Non-pigmented ciliary epithelial cell (primary cell): Measurements from ENCODE around the gene SLC12A1.
A peak's percentile ranks its signal among the peaks of the same experiment; 100 is the strongest.

ENCODE experiments used
- DNase-seq: peaks from one replicate; pipeline ENCODE4 v3.0.0-alpha.2; 2010; ENCODE audit warnings: low read depth

SLC12A1 gene

DNA sequence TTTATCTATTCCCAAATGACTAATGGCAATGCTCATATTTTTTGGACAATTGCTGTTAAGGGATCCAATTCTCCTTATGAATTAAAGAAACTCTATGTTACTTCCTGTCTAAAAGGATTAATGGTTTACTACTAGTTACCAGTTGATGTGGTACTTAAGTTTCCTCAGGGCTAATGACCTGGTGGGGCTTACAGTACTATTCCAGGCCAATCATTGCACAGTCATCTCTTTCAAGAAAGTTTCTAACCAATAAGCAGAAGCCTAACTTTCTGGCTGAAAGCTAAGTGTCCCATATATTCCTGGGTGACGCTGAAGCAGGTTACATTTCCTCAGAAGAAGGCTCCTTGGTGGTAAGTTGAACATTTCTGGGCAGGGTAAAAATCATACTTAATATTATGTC is at the start of gene SLC12A1:
TSS of gene SLC12A1 (plus strand) at position 322 of the 400 bp plus-strand sequence. CDS start 1,418 bp downstream, outside the sequence.
- no peak for DNase-seq

DNA sequence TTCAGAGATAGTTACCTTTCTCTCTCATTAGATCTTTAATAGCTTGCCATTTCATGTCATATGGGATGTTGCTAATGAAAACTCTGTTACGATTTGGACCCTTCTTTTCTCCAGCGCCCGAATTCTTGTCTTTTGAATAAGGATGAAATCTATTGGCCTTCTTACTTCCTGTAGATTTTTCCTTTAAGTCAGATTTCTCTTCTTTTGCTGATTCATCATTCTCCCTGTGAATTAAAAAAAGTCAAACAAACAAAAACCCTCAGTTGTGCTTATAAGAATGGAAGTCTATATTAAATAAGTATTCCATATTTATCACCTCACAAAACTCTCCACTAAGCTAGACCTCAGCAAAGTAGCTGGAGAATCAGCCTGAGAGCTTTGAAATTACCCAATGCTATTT is 37.5 kb upstream of the SLC12A1 start:
- DNase-seq, result no peak

- DNase-seq, result no peak
Measured at GRCh38 chr15:48170981-48171380, 35.1 kb upstream of the SLC12A1 start.

DNA sequence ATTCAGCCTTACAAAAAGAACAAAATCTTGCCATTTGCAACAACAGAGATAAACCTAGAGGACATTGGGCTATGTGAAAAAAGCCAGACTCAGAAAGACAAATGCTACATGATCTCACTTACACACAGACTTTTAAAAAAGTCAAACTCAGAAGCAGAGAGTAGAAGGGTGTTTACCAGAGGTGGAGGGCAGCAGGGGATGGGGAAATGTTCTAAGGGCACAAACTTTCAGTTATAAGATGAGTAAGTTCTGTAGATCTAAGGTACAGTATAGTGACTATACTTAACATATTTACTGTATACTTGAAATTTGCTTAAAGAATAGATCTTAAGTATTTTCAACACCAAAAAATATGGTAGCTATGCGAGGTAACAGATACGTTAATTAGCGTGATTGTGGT is 31.0 kb upstream of the SLC12A1 start:
- no peak for DNase-seq

- DNase-seq, result no peak
Measured at GRCh38 chr15:48176112-48176511, 30.0 kb upstream of the SLC12A1 start.

- DNase-seq, result no peak
Measured at GRCh38 chr15:48176957-48177356, 29.1 kb upstream of the SLC12A1 start.

DNA sequence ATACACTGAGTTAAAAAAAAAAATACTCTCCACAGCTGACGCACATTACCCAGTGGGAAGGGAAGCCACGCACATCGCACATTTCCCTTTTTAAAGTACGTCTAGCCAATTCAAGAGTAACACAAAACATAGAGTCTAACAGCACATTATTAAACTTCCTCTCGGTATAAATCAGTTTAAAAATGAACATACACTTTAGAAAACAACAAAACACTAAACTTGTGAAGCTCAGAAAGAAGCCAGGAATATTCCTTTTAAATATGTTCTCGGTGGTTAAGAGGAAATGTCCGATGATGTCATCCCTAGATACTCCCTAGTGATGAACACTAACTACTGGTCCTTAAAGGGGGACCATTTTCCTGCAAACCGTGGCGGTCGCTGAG is 28.7 kb upstream of the SLC12A1 start:
- peak; percentile 27 for DNase-seq

GRCh38 chr15:48177766-48178647 is 28.1 kb upstream of the SLC12A1 start, which contains the start of gene MYEF2:
Gene MYEF2 (minus strand): TSS chr15:48178295. CDS start chr15:48178237, 58 bp downstream.
- DNase-seq, result peak; percentile 34

GRCh38 chr15:48178648-48178931 is 27.5 kb upstream of the SLC12A1 start:
- DNase-seq, result no peak

GRCh38 chr15:48182749-48183148 is 23.4 kb upstream of the SLC12A1 start:
- DNase-seq, result no peak

GRCh38 chr15:48185529-48185928 is 20.6 kb upstream of the SLC12A1 start:
- DNase-seq, result no peak

DNA sequence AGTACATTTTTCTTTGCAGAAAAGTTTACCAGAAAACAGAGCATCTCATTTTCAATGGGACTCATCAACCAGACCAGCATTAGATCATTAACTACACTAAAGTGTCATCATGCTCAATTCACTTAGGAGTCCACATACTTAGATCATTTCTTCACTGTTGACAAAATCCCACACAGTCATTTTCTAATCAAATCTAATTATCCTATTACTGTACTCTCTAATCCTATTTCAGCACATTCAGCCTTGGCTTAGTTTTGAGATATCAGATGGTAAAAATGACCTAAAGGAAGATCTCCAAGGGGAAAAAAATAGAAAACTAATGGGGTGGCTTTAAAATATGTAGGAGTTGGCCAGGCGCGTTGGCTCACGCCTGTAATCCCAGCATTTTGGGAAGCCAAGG is 19.8 kb upstream of the SLC12A1 start:
- no peak for DNase-seq

DNA sequence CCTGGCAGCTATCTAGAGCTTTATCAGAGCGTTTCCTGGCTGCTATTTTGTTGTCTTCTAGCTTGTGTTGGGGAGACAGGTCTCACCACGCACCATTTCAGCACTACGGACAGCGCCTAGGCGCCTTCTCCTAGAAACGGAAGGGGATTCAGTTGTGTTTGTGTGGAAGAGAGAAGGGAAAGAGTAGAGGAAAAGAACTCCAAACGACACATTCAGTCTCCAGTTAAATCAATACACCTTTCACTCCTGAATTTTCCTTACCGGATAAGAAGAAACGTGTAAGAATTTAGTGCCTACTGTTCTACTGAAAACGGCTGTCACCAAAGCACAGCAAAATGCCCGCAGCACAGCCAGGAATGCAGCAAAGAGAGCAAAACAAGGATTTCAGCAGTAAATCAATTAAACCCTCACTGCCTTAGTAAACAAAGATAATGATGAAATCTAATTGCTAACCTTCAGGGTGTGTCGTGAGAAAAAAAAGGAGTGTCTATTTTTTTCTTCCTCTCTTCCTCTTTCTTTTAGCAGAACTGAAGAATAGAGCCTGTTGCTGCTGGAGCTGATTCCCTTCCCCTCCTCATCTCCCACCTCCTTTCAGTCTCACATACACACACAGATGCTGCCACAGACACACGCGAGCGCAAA is 15.0 kb upstream of the SLC12A1 start:
- DNase-seq, result peak; percentile 27

- DNase-seq, result no peak
Measured at GRCh38 chr15:48191574-48192225, 14.4 kb upstream of the SLC12A1 start, which contains the start of gene CTXN2. Gene CTXN2 (plus strand): TSS chr15:48191665. CDS start chr15:48201301, 9,636 bp downstream.

GRCh38 chr15:48202068-48202467 is 4.0 kb upstream of the SLC12A1 start:
- DNase-seq, result no peak

DNA sequence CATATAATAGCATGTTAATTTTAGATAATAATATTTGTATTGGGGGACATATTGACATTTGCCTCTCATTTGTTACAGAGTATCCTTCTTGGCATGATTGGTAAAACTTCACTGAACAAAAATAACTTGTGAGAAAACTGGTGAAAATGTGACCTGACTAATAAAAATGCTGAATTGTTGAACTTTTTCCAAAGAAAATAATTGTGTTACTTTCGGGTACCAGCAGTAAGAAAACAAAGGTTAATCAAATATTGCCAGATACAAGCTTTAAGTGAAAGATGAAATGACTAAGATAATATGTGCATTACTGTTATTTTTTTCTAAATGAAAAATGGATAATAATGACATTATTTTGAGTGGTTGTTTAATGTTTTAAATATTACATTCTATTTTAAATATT is 15.2 kb downstream of the SLC12A1 start:
- DNase-seq, result no peak

- DNase-seq, result no peak
Measured at GRCh38 chr15:48221885-48222284, 15.8 kb downstream of the SLC12A1 start.

DNA sequence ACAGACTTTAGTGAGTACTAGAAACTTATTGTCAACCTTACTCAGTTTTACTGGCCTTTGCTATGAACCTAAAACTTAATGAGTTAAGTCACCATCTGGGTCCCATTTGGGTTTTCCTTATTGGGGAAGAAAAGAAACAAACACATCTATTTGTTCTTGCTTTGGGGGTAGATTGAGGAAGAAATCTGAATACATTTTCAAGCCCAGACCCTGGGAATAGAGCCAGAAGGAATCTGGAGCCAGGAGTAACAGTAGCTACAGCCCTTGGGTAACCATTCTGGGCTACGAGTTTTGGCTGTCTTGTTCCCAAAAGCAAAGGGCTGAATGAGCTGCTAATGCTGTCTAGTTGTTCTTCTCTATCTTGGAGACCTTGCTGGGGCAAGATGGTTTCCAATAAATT is 16.5 kb downstream of the SLC12A1 start:
- no peak for DNase-seq

GRCh38 chr15:48225771-48226170 is 19.7 kb downstream of the SLC12A1 start:
- no peak for DNase-seq

GRCh38 chr15:48230498-48230897 is 24.4 kb downstream of the SLC12A1 start:
- no peak for DNase-seq

DNA sequence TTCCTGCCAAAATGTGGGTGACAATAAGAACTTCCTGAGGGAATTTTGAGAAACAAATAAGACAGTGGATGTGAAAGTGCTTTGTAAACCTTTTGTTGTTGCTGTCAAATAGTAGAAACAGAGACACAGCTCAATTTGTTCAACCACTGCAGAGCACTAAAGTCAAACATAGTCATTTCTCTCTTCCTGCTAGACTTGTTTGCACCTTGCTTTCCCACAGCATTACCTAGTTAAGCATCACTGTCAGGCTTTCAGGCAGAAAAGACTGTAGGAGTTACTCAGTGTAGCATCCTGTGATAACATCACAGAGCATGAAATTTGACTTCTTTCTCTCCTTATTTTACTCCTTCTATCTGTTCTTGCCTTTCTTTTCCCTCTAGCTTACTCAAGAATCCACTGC is 27.1 kb downstream of the SLC12A1 start:
- no peak for DNase-seq

GRCh38 chr15:48239334-48239733 is 33.2 kb downstream of the SLC12A1 start:
- no peak for DNase-seq

DNA sequence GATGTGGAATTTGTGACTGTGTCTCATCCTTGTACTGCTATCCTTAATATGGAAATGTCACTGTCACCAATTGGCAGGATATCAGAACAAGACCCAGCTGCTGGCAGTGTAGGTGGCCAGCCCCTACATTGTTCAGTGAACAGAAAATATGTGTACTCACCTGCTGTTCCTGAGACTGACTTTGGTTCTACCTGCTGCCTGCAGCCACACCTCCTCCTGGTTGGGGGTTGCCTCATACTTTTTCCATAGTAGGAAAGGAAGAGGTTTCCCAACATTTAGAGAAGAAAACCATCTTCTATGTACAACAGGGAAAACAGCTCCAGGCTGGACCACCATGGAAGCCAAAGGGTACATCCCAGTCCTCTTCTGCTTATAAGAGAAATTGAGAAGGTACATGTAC is 35.9 kb downstream of the SLC12A1 start:
- DNase-seq, result no peak
